ENCODE measurements around the gene PCK2.

PCK2 gene

GRCh38 chr14:24122416-24122815 is 28.3 kb downstream of the PCK2 start:
- Histone ChIP-seq H3K14ac (ENCODE audit: low read length) (no peak overlapping the region), H2BK120ac (ENCODE audit: low read depth, low read length) (no peak overlapping the region), H3K79me1 (ENCODE audit: low read depth, low read length) (no peaks in the 10 kb centered on the region), H3K9ac (ENCODE audit: low read depth, low read length, poor library complexity) (no peak overlapping the region), H3K9me3 (replicated peaks in 1 of 2; ENCODE audit: control insufficient read depth in 2 of 2, insufficient read depth in 1 of 2, low read depth in 1 of 2, low read length in 2 of 2) (no peaks in the 10 kb centered on the region), H4K91ac (ENCODE audit: low read depth, low read length, poor library complexity) (no peak overlapping the region), H2AFZ (ENCODE audit: low read length) (no peak overlapping the region), H3K27me3 (ENCODE audit: control insufficient read depth in 3 of 3, insufficient read depth in 3 of 3, low read depth in 1 of 3, low read length in 3 of 3) (no peaks in the 10 kb centered on the region), H4K8ac (ENCODE audit: low read depth, low read length) (no peak overlapping the region), H3K4me2 (ENCODE audit: insufficient read depth, low read length, poor library complexity, severe bottlenecking) (no peak overlapping the region), H3K4me3 (ENCODE audit: low read length in 2 of 2) (no peak overlapping the region), H3K27ac (replicated peaks; ENCODE audit: low read length) (no peak overlapping the region), H2BK15ac (ENCODE audit: low read length) (no peak overlapping the region), H3K18ac (ENCODE audit: low read length) (no peak overlapping the region), H2BK5ac (ENCODE audit: low read length) (no peak overlapping the region), H3K4me1 (ENCODE audit: control insufficient read depth in 2 of 2, insufficient read depth in 1 of 2, low read depth in 1 of 2, low read length in 2 of 2) (no peaks in the 10 kb centered on the region), H3K4ac (ENCODE audit: low read length) (no peak overlapping the region), H2AK5ac (ENCODE audit: low read depth, low read length) (no peak overlapping the region), H3K23ac (ENCODE audit: low read depth, low read length, poor library complexity) (no peak overlapping the region), H3K36me3 (replicated peaks in 1 of 2; ENCODE audit: control insufficient read depth in 2 of 2, insufficient read depth in 2 of 2, low read length in 2 of 2) (peaks cover 30 to 57% of the 10 kb centered on the region in 2 donors), H2BK12ac (ENCODE audit: low read length) (no peak overlapping the region)
- DNase-seq (ENCODE audit: low spot score) = no peak
- no CpG with 5 or more reads among the region's 4 CpGs for WGBS, 2 donors (ENCODE audit: extremely low coverage in 2 of 2, insufficient read length in 2 of 2, insufficient replicate concordance in 1 of 2)

- Histone ChIP-seq H3K36me3 (replicated peaks in 1 of 2; ENCODE audit: control insufficient read depth in 2 of 2, insufficient read depth in 2 of 2, low read length in 2 of 2) (peaks cover 30 to 53% of the 10 kb centered on the region in 2 donors), H2AFZ (ENCODE audit: low read length) (no peak overlapping the region), H3K4me2 (ENCODE audit: insufficient read depth, low read length, poor library complexity, severe bottlenecking) (no peak overlapping the region), H3K23ac (ENCODE audit: low read depth, low read length, poor library complexity) (peak overlapping the region; percentile 35), H3K27ac (replicated peaks; ENCODE audit: low read length) (no peak overlapping the region), H3K4ac (ENCODE audit: low read length) (no peak overlapping the region), H3K9me3 (replicated peaks in 1 of 2; ENCODE audit: control insufficient read depth in 2 of 2, insufficient read depth in 1 of 2, low read depth in 1 of 2, low read length in 2 of 2) (no peaks in the 10 kb centered on the region), H4K8ac (ENCODE audit: low read depth, low read length) (no peak overlapping the region), H4K91ac (ENCODE audit: low read depth, low read length, poor library complexity) (no peak overlapping the region), H2AK5ac (ENCODE audit: low read depth, low read length) (no peak overlapping the region), H3K27me3 (ENCODE audit: control insufficient read depth in 3 of 3, insufficient read depth in 3 of 3, low read depth in 1 of 3, low read length in 3 of 3) (no peaks in the 10 kb centered on the region), H2BK5ac (ENCODE audit: low read length) (no peak overlapping the region), H3K4me3 (ENCODE audit: low read length in 2 of 2) (no peak overlapping the region), H2BK120ac (ENCODE audit: low read depth, low read length) (no peak overlapping the region), H3K18ac (ENCODE audit: low read length) (no peak overlapping the region), H3K9ac (ENCODE audit: low read depth, low read length, poor library complexity) (peak overlapping the region; percentile 27), H2BK15ac (ENCODE audit: low read length) (no peak overlapping the region), H2BK12ac (ENCODE audit: low read length) (no peak overlapping the region), H3K14ac (ENCODE audit: low read length) (no peak overlapping the region), H3K79me1 (ENCODE audit: low read depth, low read length) (no peaks in the 10 kb centered on the region), H3K4me1 (ENCODE audit: control insufficient read depth in 2 of 2, insufficient read depth in 1 of 2, low read depth in 1 of 2, low read length in 2 of 2) (no peaks in the 10 kb centered on the region)
- DNase-seq (ENCODE audit: low spot score) = no peak
- WGBS, 2 donors (ENCODE audit: extremely low coverage in 2 of 2, insufficient read length in 2 of 2, insufficient replicate concordance in 1 of 2) = no CpG with 5 or more reads among the region's 8 CpGs
Measured at GRCh38 chr14:24122898-24123297, 28.8 kb downstream of the PCK2 start.

GRCh38 chr14:24123424-24124417 is 29.6 kb downstream of the PCK2 start:
- Histone ChIP-seq H2BK12ac (ENCODE audit: low read length) (no peak overlapping the region), H2BK120ac (ENCODE audit: low read depth, low read length) (no peak overlapping the region), H3K18ac (ENCODE audit: low read length) (no peak overlapping the region), H3K4ac (ENCODE audit: low read length) (no peak overlapping the region), H3K4me2 (ENCODE audit: insufficient read depth, low read length, poor library complexity, severe bottlenecking) (no peak overlapping the region), H3K14ac (ENCODE audit: low read length) (no peak overlapping the region), H3K79me1 (ENCODE audit: low read depth, low read length) (no peaks in the 10 kb centered on the region), H3K4me3 (ENCODE audit: low read length in 2 of 2) (peak overlapping the region in 1 of 2 donors; percentile 33), H2AK5ac (ENCODE audit: low read depth, low read length) (no peak overlapping the region), H3K27me3 (ENCODE audit: control insufficient read depth in 3 of 3, insufficient read depth in 3 of 3, low read depth in 1 of 3, low read length in 3 of 3) (no peaks in the 10 kb centered on the region), H2BK5ac (ENCODE audit: low read length) (no peak overlapping the region), H3K23ac (ENCODE audit: low read depth, low read length, poor library complexity) (no peak overlapping the region), H3K4me1 (ENCODE audit: control insufficient read depth in 2 of 2, insufficient read depth in 1 of 2, low read depth in 1 of 2, low read length in 2 of 2) (no peaks in the 10 kb centered on the region), H3K9ac (ENCODE audit: low read depth, low read length, poor library complexity) (no peak overlapping the region), H3K27ac (replicated peaks; ENCODE audit: low read length) (no peak overlapping the region), H2BK15ac (ENCODE audit: low read length) (no peak overlapping the region), H4K91ac (ENCODE audit: low read depth, low read length, poor library complexity) (no peak overlapping the region), H3K36me3 (replicated peaks in 1 of 2; ENCODE audit: control insufficient read depth in 2 of 2, insufficient read depth in 2 of 2, low read length in 2 of 2) (peaks cover 26 to 44% of the 10 kb centered on the region in 2 donors), H4K8ac (ENCODE audit: low read depth, low read length) (no peak overlapping the region), H3K9me3 (replicated peaks in 1 of 2; ENCODE audit: control insufficient read depth in 2 of 2, insufficient read depth in 1 of 2, low read depth in 1 of 2, low read length in 2 of 2) (no peaks in the 10 kb centered on the region), H2AFZ (ENCODE audit: low read length) (no peak overlapping the region)
- WGBS, 2 donors (ENCODE audit: extremely low coverage in 2 of 2, insufficient read length in 2 of 2, insufficient replicate concordance in 1 of 2) = no CpG with 5 or more reads among the region's 9 CpGs
- DNase-seq (ENCODE audit: low spot score) = no peak

- H3K27ac ChIP-seq (replicated peaks; ENCODE audit: low read length) = no peak overlapping the region
- H2BK120ac ChIP-seq (ENCODE audit: low read depth, low read length) = no peak overlapping the region
- no peak overlapping the region for H3K4me3 ChIP-seq (ENCODE audit: low read length in 2 of 2)
Measured at GRCh38 chr14:24126939-24127338, 32.8 kb downstream of the PCK2 start.

More at GRCh38 chr14:24126939-24127338, 32.8 kb downstream of the PCK2 start:
- no peaks in the 10 kb centered on the region for H3K9me3 ChIP-seq (replicated peaks in 1 of 2; ENCODE audit: control insufficient read depth in 2 of 2, insufficient read depth in 1 of 2, low read depth in 1 of 2, low read length in 2 of 2)
- no peaks in the 10 kb centered on the region for H3K27me3 ChIP-seq (ENCODE audit: control insufficient read depth in 3 of 3, insufficient read depth in 3 of 3, low read depth in 1 of 3, low read length in 3 of 3)
- H2BK5ac ChIP-seq (ENCODE audit: low read length) = no peak overlapping the region
- H3K18ac ChIP-seq (ENCODE audit: low read length) = no peak overlapping the region
- H3K79me1 ChIP-seq (ENCODE audit: low read depth, low read length) = no peaks in the 10 kb centered on the region
- no peak overlapping the region for H3K4ac ChIP-seq (ENCODE audit: low read length)
- H4K91ac ChIP-seq (ENCODE audit: low read depth, low read length, poor library complexity) = no peak overlapping the region
- no peak overlapping the region for H2AK5ac ChIP-seq (ENCODE audit: low read depth, low read length)
- H4K8ac ChIP-seq (ENCODE audit: low read depth, low read length) = no peak overlapping the region
- H3K4me2 ChIP-seq (ENCODE audit: insufficient read depth, low read length, poor library complexity, severe bottlenecking) = no peak overlapping the region
- H3K36me3 ChIP-seq (replicated peaks in 1 of 2; ENCODE audit: control insufficient read depth in 2 of 2, insufficient read depth in 2 of 2, low read length in 2 of 2) = peaks cover 9 to 16% of the 10 kb centered on the region in 2 donors
- no peaks in the 10 kb centered on the region for H3K4me1 ChIP-seq (ENCODE audit: control insufficient read depth in 2 of 2, insufficient read depth in 1 of 2, low read depth in 1 of 2, low read length in 2 of 2)
- no peak overlapping the region for H3K14ac ChIP-seq (ENCODE audit: low read length)
- H3K23ac ChIP-seq (ENCODE audit: low read depth, low read length, poor library complexity) = no peak overlapping the region
- DNase-seq (ENCODE audit: low spot score) = no peak
- no peak overlapping the region for H2BK12ac ChIP-seq (ENCODE audit: low read length)
- H3K9ac ChIP-seq (ENCODE audit: low read depth, low read length, poor library complexity) = no peak overlapping the region
- H2BK15ac ChIP-seq (ENCODE audit: low read length) = no peak overlapping the region
- H2AFZ ChIP-seq (ENCODE audit: low read length) = no peak overlapping the region

All from neuronal stem cell (in vitro differentiated cells).